PC-3 (cell line): ENCODE data around the gene AKAP7. TPM values are rescaled to one million over a fixed set of nuclear protein-coding genes. Genes with fewer than 3 reads are reported as not detected.

Source experiments
- ATAC-seq: fragments of 200-7000 bp; cut with Tn5 transposase; 2 replicates; pipeline ENCODE4 v1.9.1; 2020; ENCODE audit warnings: mild to moderate bottlenecking, moderate library complexity
- BruUV-seq: library from RNA; stranded (reverse); fragments of 400-500 nt; replicated peaks from 2 replicates; lab custom pipeline; 2021; lab: Mats Ljungman, UMichigan
- CTCF ChIA-PET: fragments of 300-600 bp; sonication (Branson Sonifier 250); formaldehyde crosslinking; loops from one replicate; lab custom pipeline; 2022; ENCODE audit warnings: antibody characterized with exemption; lab: Charles Lee
- POLR2A ChIA-PET: fragments of 300-600 bp; sonication (Branson Sonifier 250); formaldehyde crosslinking; loops from one replicate; lab custom pipeline; 2022; ENCODE audit warnings: antibody characterized with exemption; ENCODE audit not compliant: unreplicated experiment; lab: Charles Lee
- DNase-seq: peaks from one replicate; pipeline ENCODE4 v3.0.0-alpha.2; 2015
- H2AFZ ChIP-seq: fragments of 300-600 bp; sonication (generic); 2 replicates; pipeline ENCODE4 v1.6.0; 2016; ENCODE audit warnings: antibody characterized with exemption, low read length
- H3F3A ChIP-seq: fragments of 300-600 bp; sonication (generic); one replicate; pipeline ENCODE4 v1.6.0; 2017; ENCODE audit warnings: antibody characterized with exemption, low read length, control low read depth, mild to moderate bottlenecking; ENCODE audit not compliant: unreplicated experiment
- H3K27ac ChIP-seq: fragments of 300-600 bp; sonication (generic); 2 replicates; pipeline ENCODE4 v1.5.1; 2016; ENCODE audit warnings: mild to moderate bottlenecking, low read length
- H3K27me3 ChIP-seq: fragments of 300-600 bp; sonication (generic); 2 replicates; pipeline ENCODE4 v1.6.1; 2016; ENCODE audit warnings: low read length, mixed read lengths
- H3K36me3 ChIP-seq: fragments of 300-600 bp; sonication (generic); 2 replicates; pipeline ENCODE4 v1.6.1; 2016; ENCODE audit warnings: low read depth, mixed run types, low read length, mixed read lengths
- H3K4me1 ChIP-seq: fragments of 300-600 bp; sonication (generic); 2 replicates; pipeline ENCODE4 v1.5.1; 2016; ENCODE audit warnings: low read length; ENCODE audit not compliant: insufficient read depth
- H3K4me2 ChIP-seq: fragments of 300-600 bp; sonication (generic); 2 replicates; pipeline ENCODE4 v1.6.0; 2016; ENCODE audit warnings: low read length
- H3K4me3 ChIP-seq: fragments of 300-600 bp; sonication (generic); 2 replicates; pipeline ENCODE4 v1.5.1; 2016; ENCODE audit warnings: mild to moderate bottlenecking, low read length, mixed read lengths
- H3K79me2 ChIP-seq: fragments of 300-600 bp; sonication (generic); 2 replicates; pipeline ENCODE4 v1.6.1; 2017; ENCODE audit warnings: low read length, mixed read lengths
- H3K9ac ChIP-seq: fragments of 300-600 bp; sonication (generic); 2 replicates; pipeline ENCODE4 v1.6.0; 2016; ENCODE audit warnings: mild to moderate bottlenecking, low read length
- H3K9me2 ChIP-seq: fragments of 300-600 bp; sonication (generic); replicated peaks from 2 replicates; pipeline ENCODE4 v1.6.1; 2016; ENCODE audit warnings: mixed run types, low read length, mixed read lengths
- H3K9me3 ChIP-seq: fragments of 300-600 bp; sonication (generic); 2 replicates; pipeline ENCODE4 v1.6.1; 2016; ENCODE audit warnings: low read length, mixed read lengths
- H4K20me1 ChIP-seq: fragments of 300-600 bp; sonication (generic); 2 replicates; pipeline ENCODE4 v1.6.1; 2016; ENCODE audit warnings: low read length, mixed read lengths
- EZH2 ChIP-seq: fragments of 300-600 bp; sonication (generic); IDR thresholded peaks from one replicate; pipeline ENCODE4 v1.6.1; 2017; ENCODE audit warnings: antibody characterized with exemption, mild to moderate bottlenecking, low read length; ENCODE audit not compliant: unreplicated experiment
- EZH2phosphoT487 ChIP-seq: fragments of 300-600 bp; sonication (generic); IDR thresholded peaks from 2 replicates; pipeline ENCODE4 v1.6.1; 2018; ENCODE audit warnings: mild to moderate bottlenecking, antibody characterized with exemption, low read length, borderline replicate concordance
- intact Hi-C: fragments of 100-400 bp; cut with micrococcal nuclease; formaldehyde crosslinking; loops from 2 replicates; pipeline ENCODE4 v1.9.0; 2023
- total RNA-seq: library from RNA; depleted of rRNA; stranded (reverse); fragments of >200 nt; gene quantifications from 2 replicates; pipeline ENCODE4 v1.2.3, GENCODE V29; 2014
- TF ChIP-seq, protein P1 (sequence below): fragments of 300-600 bp; sonication (generic); conservative IDR thresholded peaks from 2 replicates; pipeline ENCODE4 v1.5.1; 2017; ENCODE audit warnings: antibody characterized with exemption, low read depth, mild to moderate bottlenecking, low read length

Gene AKAP7
- total RNA-seq, 1 experiment from 2014 or later = 3.6 TPM

- H3K27ac ChIP-seq = no peak overlapping the region
- no peaks in the 10 kb centered on the region for H3K9me2 ChIP-seq
- no peak overlapping the region for H3K4me3 ChIP-seq
- H3K4me1 ChIP-seq = no peaks in the 10 kb centered on the region
- no peaks in the 10 kb centered on the region for H3K79me2 ChIP-seq
- H3K36me3 ChIP-seq = no peaks in the 10 kb centered on the region
- H3K9me3 ChIP-seq = no peaks in the 10 kb centered on the region
- ATAC-seq = no peak
- DNase-seq = no peak
- no peak for TF ChIP-seq EZH2phosphoT487
- TF ChIP-seq, protein P1, sequence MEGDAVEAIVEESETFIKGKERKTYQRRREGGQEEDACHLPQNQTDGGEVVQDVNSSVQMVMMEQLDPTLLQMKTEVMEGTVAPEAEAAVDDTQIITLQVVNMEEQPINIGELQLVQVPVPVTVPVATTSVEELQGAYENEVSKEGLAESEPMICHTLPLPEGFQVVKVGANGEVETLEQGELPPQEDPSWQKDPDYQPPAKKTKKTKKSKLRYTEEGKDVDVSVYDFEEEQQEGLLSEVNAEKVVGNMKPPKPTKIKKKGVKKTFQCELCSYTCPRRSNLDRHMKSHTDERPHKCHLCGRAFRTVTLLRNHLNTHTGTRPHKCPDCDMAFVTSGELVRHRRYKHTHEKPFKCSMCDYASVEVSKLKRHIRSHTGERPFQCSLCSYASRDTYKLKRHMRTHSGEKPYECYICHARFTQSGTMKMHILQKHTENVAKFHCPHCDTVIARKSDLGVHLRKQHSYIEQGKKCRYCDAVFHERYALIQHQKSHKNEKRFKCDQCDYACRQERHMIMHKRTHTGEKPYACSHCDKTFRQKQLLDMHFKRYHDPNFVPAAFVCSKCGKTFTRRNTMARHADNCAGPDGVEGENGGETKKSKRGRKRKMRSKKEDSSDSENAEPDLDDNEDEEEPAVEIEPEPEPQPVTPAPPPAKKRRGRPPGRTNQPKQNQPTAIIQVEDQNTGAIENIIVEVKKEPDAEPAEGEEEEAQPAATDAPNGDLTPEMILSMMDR = no peak
- TF ChIP-seq EZH2 = no peak
- BruUV-seq = no TSS peak
- H3K9ac ChIP-seq = no peak overlapping the region
- intact Hi-C loops = loop anchor here (2.0 kb wide), 1 partner anchor 337 kb away; no protein-coding TSS in a partner anchor
- H3F3A ChIP-seq = no peaks in the 10 kb centered on the region
- H2AFZ ChIP-seq = no peak overlapping the region
- ChIA-PET POLR2A (no interaction called here), CTCF (no interaction called here)
- no peaks in the 10 kb centered on the region for H3K27me3 ChIP-seq
- no peak overlapping the region for H3K4me2 ChIP-seq
- no peaks in the 10 kb centered on the region for H4K20me1 ChIP-seq
Observed at GRCh38 chr6:131197716-131198115, 62.4 kb downstream of the AKAP7 start.

DNA sequence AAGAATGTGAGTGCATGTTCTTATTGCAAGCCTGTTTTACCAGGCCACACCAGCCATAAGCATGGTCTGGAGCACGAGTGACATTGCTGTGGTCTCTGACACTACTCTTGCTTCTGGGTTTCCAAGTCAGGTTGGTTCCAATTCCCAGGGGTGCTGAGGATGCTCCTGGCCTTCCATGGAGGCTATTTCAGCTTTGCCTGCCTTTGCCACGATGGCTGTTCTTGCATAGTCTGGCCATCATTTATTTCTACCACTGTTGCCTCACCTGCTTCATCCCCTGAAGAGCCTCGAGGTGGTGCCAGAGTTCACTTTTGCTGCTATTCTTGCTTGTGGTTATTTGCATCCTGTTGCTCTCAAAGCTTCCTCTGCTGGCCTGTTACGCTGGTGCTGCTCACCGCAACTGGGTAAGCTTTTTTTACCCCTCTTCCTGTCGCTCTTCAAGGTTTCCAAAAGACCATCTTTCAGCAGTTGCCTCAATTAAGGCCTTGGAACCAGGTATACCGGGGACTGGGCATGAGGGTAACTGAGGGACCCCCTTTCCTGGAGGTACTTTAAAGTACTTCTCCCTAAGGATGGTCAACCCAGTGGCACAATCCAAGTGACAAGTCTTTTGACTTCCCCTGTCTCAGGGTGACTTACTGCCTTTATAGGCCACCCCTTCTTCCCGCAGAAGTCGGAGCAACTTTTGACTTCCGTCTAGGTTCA lies 64.5 kb downstream of the AKAP7 start:
- CTCF ChIA-PET = no interaction called here
- Histone ChIP-seq H3K27me3 (no peaks in the 10 kb centered on the region), H3K4me1 (no peaks in the 10 kb centered on the region), H3K36me3 (no peaks in the 10 kb centered on the region), H3F3A (no peaks in the 10 kb centered on the region), H3K27ac (no peak overlapping the region), H3K79me2 (no peaks in the 10 kb centered on the region), H4K20me1 (no peaks in the 10 kb centered on the region), H3K4me3 (no peak overlapping the region), H3K9ac (no peak overlapping the region), H3K9me3 (no peaks in the 10 kb centered on the region), H2AFZ (no peak overlapping the region), H3K9me2 (no peaks in the 10 kb centered on the region), H3K4me2 (no peak overlapping the region)
- intact Hi-C loops = loop anchor here (1.0 to 2.0 kb wide), 2 partner anchors 314 to 335 kb away; no protein-coding TSS in a partner anchor
- ATAC-seq (peak; percentile 82), DNase-seq (peak; percentile 65)
- POLR2A ChIA-PET = no interaction called here
- no TSS peak for BruUV-seq
- TF ChIP-seq, protein P1 = peak; percentile 80
- TF ChIP-seq EZH2 = no peak
- no peak for TF ChIP-seq EZH2phosphoT487
